Stimulated activated CD4-positive, alpha-beta T cell treated with anti-CD3 and anti-CD28 coated beads, Interleukin-4, amount 100 ng/mL, for 48 hours (primary cell): Measurements from ENCODE around the gene ELMO2.

Experiments used
- DNase-seq, 2 donors: peaks; one replicate each; pipeline ENCODE4 v3.0.0-alpha.2; 2020; ENCODE audit warnings: low read depth in 2 of 2

ELMO2 gene, protein sequence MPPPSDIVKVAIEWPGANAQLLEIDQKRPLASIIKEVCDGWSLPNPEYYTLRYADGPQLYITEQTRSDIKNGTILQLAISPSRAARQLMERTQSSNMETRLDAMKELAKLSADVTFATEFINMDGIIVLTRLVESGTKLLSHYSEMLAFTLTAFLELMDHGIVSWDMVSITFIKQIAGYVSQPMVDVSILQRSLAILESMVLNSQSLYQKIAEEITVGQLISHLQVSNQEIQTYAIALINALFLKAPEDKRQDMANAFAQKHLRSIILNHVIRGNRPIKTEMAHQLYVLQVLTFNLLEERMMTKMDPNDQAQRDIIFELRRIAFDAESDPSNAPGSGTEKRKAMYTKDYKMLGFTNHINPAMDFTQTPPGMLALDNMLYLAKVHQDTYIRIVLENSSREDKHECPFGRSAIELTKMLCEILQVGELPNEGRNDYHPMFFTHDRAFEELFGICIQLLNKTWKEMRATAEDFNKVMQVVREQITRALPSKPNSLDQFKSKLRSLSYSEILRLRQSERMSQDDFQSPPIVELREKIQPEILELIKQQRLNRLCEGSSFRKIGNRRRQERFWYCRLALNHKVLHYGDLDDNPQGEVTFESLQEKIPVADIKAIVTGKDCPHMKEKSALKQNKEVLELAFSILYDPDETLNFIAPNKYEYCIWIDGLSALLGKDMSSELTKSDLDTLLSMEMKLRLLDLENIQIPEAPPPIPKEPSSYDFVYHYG

DNA sequence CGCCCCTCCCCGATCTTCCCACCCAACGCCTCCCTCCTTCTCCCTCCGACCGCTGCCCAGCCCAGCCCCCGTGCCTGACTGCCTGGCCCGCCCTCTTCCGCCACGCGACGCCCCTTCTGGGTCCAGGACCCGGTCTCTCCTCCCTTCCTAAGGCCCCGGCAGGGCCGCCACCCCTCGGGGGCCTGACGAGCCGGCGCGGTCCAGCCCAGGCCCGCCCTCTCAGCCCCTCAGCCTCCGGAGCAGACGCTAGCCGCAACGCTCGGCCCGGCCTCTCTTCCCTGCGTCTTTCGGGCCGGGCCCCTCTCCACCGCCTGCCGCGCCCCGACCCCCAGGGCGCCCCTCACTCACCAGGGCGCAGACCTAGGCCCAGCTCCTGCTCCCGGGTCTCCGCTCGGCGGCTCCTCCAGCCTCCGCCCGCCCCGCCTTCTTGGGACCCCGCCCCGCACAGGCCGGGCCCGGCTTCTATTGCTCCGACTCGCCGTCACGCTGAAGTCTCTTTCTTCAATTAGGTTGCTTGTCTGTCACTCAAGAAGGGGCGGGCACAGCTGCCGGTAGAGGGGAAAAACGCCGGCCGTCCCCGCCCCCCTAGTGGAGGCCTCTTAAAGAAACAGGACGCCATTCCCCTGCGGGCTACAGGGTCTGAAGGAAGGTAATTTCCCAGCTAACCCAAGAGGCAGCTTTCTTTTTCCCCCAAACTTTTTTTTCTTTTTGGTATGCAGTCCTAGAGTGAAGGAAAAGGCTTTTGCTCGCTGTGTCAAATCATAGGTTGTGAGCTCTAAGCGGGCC is at the start of gene ELMO2:
TSS of gene ELMO2 (minus strand) at position 416 of the 786 bp plus-strand sequence. CDS start 12,133 bp downstream, outside the sequence.
- DNase-seq = peak; percentile 93 to 96

DNA sequence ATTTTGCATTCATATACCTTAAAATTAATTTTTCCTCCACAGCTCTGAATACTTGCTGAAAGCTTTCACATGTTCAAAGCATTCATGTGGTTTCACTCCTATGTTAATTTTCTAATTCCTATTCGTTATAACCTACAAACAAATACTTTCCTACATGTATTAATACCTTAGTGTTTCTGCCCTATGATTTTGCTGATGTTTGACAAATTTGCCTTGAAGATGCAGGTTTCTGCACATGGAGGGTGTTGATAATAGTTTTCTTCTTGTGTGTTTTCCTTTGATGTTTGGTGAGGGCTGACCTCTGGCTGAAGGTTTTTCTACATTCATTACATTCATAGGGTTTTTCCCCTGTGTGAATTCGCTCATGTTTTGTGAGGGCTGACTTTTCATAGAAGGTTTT is 49.3 kb upstream of the ELMO2 start:
- DNase-seq = no peak

DNA sequence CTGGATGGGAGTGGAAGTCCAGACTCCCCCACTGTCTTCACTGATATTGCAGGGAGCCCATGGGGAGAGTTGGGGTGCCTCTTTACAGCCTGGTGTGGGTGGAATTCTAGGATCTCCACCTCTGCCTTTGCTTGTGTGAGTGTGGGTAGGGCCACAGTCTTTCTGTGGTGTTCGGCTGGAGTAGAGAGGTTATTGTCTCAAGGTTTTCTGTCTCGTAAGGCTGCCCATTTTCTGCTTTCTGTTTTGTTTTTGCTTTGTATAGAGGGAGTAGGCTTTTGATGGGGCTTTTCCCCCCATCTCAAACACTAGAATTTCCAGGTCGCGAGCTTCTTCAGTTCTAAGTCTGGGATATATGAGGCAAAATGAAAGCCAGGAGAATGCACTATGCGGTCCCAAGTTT is 40.4 kb upstream of the ELMO2 start:
- no peak for DNase-seq

DNA sequence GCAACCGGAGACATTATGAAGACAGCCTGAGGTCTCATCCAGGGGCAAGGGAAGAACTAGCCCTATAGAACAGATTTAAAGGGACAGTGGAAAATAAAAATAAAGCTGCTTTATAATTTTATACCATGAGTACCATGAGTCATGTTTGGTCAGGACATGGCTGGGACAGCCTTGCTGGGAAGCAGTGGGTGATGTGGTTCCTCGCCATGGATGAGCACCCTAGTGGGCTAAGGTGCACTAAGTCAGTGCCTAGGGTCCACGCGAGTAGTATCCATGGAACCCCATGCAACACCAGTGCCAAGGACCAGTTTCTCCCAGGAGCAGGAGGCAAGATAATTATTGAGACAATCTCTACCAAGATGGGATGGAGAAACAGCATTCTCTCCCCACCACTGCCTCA is 33.4 kb upstream of the ELMO2 start:
- no peak for DNase-seq

GRCh38 chr20:46438156-46438750 is 31.8 kb upstream of the ELMO2 start:
- DNase-seq = no peak

GRCh38 chr20:46435146-46435545 is 28.7 kb upstream of the ELMO2 start:
- DNase-seq = no peak

DNA sequence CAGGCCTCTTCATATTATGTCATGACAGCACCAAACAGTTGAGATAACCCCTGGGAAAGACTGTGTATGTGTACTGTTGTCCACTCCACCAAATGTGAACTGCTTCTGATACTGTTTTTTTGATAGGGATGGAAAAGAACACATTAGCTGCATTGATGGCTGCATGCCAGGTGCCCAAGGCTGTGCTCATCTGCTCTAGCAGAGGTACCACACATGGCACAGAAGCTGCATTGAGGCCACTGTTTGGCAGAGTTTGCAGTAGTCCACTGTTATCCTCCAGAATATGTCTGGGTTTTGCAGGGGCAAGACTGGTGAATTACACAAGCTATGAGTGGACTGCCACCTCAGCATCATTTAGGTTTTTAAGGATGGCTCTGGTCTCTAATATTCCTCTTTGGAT is 28.2 kb upstream of the ELMO2 start:
- DNase-seq = no peak

DNA sequence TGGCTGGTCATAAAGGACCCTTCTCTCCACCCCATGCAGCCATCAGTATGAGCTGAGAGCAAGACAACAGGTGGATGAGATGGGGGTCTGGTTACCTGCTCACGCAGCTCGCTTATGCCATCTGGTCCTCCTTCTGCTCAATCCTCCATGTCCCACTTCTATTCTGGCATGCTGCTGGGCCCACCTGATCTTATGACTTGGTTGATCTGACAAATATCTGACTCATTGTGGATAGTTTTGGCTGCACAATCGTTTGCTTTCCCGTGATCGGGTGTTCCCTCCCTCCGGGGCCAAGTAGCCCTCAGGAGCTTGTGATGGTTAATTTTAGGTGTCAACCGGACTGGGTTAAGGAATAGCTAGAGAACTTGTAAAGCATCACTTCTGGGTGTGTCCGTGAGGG is 26.6 kb upstream of the ELMO2 start:
- DNase-seq = no peak

DNA sequence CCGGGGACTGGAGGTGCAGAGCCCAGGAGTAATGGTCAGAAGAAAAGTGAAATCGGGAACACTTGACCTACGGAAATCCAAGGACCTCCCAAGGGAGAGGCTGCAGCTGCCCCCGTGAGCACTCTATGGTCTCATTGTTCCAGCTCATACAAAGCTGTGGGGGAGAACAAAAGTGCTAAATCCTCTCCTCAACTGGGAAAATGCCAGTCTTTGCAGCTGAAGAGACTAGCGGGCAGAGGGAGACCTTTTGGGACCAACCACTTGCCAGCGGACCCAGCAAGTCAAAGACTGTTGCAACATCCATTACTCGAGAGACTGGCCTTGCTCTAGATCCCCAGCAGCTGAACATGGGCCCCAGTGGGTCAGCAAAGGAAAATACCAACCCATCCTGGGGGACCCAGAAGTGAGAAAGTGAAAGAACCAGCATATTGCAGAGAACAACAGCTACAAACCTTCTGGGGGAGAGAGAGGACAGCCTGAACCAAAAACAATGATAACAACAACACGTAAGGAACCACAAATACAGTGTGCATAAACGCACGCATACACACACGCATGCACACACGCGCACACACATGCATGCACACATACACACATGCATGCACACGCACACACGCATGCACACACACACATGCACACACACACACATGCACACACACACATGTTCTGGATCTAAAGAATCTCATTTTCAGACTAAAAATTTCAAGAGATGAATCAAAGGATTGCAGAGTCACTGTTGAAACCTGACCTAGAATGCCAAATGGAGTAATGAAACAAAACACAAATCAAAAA is 24.7 kb upstream of the ELMO2 start:
- no peak for DNase-seq

- DNase-seq = no peak
Observed at GRCh38 chr20:46427384-46427783, 21.0 kb upstream of the ELMO2 start.

DNA sequence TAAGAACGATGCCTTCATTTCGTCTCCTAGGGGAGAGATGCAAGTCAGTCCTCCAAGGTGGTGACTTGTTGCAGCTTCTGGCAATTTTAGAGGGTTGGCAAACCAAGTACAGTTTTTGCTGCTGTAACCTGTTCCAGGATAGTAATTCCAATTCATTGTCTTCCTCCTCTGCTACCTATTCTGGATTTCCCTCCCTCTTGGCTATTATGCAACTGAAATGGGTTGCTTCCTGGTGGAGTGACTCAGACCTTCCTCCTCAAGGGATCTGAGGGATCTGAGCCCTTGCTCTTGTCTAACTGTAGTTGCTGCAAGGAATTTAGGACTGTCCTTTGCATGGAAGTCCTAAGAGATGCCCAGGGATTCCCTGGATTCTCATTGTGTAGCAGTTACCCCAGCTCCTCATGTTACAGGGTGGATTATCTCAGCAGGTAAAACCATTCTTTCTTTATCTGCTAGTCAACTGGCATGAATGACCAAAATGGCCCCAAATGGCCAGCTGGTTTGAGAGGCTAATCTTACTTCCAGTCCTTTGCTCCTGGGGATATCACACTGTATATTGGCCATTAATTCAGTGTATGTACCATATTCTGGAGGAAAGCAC is 17.6 kb upstream of the ELMO2 start:
- no peak for DNase-seq

GRCh38 chr20:46423342-46423741 is 16.9 kb upstream of the ELMO2 start:
- no peak for DNase-seq

- no peak for DNase-seq
Observed at GRCh38 chr20:46420878-46421277, 14.5 kb upstream of the ELMO2 start.

DNA sequence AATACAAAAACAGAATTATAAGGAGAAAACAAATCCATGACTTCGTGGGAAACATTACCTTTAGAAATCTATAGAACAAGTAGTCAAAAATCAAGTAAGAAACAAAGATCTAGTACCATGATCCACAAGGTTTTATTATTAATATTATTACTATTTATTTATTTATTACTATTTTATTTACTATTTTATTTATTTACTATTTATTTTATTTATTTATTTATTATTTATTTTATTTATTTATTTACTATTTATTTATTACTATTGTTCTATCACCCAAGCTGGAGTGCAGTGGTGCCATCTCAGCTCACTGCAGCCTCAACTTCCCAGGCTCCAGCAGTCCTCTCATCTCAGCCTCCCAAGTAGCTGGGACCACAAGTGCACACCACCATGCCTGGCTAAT is 13.5 kb upstream of the ELMO2 start:
- DNase-seq = no peak

- DNase-seq = no peak
Observed at GRCh38 chr20:46416839-46417238, 10.4 kb upstream of the ELMO2 start.

DNA sequence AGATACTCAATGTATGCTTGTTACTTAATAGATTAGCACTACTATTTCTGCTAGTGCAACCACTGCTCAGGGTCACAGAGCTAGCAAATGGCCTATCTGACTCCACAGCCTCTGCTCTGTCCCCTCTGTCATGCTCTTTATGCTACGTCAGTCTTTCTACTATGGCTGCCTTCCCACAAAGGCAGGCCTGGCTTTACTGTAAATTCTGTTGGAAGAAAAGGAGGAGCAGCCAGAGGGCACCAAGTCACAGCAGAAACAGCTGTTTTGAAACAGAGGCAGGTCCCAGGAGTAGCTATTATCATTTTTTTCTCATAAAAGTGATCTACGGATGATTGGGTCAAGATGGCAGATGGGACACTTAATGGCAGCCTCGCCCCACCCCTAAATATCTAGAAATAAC is 10.0 kb upstream of the ELMO2 start:
- DNase-seq = no peak

- no peak for DNase-seq
Observed at GRCh38 chr20:46415773-46416172, 9.4 kb upstream of the ELMO2 start.

- DNase-seq = no peak
Observed at GRCh38 chr20:46414608-46415007, 8.2 kb upstream of the ELMO2 start.

GRCh38 chr20:46411637-46412036 is 5.2 kb upstream of the ELMO2 start:
- DNase-seq = no peak

DNA sequence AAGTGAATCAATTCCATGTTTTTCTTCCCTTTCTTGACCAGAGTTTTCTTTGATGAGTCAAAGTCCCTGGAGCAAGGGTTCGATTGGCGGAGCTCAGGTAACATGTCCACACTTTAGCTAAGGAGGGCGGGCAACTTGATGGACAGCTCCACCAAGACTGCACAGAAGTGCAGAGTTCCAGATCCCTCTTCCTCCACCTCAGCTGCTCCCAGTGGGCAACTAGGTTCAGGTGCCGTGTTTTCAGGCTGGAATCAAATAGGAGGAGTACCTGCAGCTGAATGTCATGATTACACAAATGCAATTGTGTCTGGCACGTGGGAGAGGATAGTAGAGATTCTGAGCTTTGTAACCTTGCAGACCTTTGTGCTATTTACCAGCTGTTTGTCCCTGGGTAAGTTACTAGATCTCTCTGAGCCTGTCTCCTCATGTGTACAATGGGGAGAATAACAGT is 1.9 kb upstream of the ELMO2 start:
- no peak for DNase-seq

DNA sequence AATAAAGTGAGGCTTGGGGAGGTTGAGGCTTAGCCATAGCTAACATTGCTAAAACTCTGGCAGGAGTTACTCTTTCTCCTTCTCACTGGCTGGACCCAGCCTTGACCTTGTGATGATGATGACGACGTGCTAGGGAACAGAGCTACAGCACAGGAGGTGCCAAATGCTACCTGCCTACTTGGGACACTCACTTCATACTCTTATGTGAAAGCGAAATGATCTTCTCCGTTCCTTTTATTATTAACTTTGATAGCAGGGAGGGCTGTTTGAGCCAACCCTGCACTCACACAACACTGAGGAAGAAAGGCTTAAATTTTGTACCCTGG is 1.2 kb upstream of the ELMO2 start:
- DNase-seq = no peak
